GM12878 (cell line): ENCODE measurements around the gene NRIP3. TPM values are rescaled to one million over a fixed set of nuclear protein-coding genes. Genes with fewer than 3 reads are reported as not detected.

Source experiments
- ATAC-seq: fragments of 200-7000 bp; cut with Tn5 transposase; 3 replicates; pipeline ENCODE4 v1.9.1; 2020; ENCODE audit warnings: mild to moderate bottlenecking, moderate library complexity
- BruUV-seq: library from RNA; stranded (reverse); fragments of 400-500 nt; replicated peaks from 2 replicates; lab custom pipeline; 2021; lab: Mats Ljungman, UMichigan
- CTCF ChIA-PET: fragments of 300-600 bp; sonication (Branson Sonifier 250); formaldehyde crosslinking; extraction: SDS; loops from one replicate; lab custom pipeline; 2021; ENCODE audit warnings: inconsistent platforms; lab: Yijun Ruan, JAX
- POLR2A ChIA-PET: fragments of 350-600 bp; formaldehyde crosslinking; extraction: SDS; loops from one replicate; lab custom pipeline; 2021; ENCODE audit warnings: inconsistent platforms; lab: Charles Lee
- RAD21 ChIA-PET: fragments of 300-600 bp; sonication (Branson Sonifier 250); formaldehyde crosslinking; loops from one replicate; lab custom pipeline; 2023; ENCODE audit warnings: antibody characterized with exemption; ENCODE audit not compliant: unreplicated experiment; lab: Charles Lee
- SMC1A ChIA-PET: fragments of 300-600 bp; sonication (Branson Sonifier 250); formaldehyde crosslinking; loops from one replicate; lab custom pipeline; 2023; ENCODE audit not compliant: unreplicated experiment, uncharacterized antibody; lab: Charles Lee
- DNase-seq: peaks from one replicate; pipeline ENCODE4 v3.0.0-alpha.2; 2011; ENCODE audit warnings: low read depth, low spot score
- FAIRE-seq: peaks from 3 replicates; lab custom pipeline; 2011; peaks lifted over from hg19 to GRCh38; lab: Jason Lieb, UNC
- H2AFZ ChIP-seq: 2 replicates; pipeline ENCODE4 v1.6.0; 2011; ENCODE audit warnings: low read depth, low read length, control low read depth; ENCODE audit not compliant: control insufficient read depth
- H3K27ac ChIP-seq: 2 replicates; pipeline ENCODE4 v1.5.1; 2011; ENCODE audit warnings: control low read depth; ENCODE audit not compliant: control insufficient read depth, insufficient read depth
- H3K27me3 ChIP-seq, 2 experiments: replicated peaks in 1 of 2; 2 replicates each; pipeline versions ENCODE4 v1.6.0 to v1.6.1; 2011; ENCODE audit warnings: low read length in 1 of 2; ENCODE audit not compliant: control insufficient read depth in 2 of 2, insufficient read depth in 2 of 2
- H3K36me3 ChIP-seq, 2 experiments: 2 replicates each; pipeline ENCODE4 v1.5.1; 2011; ENCODE audit warnings: low read length in 1 of 2; ENCODE audit not compliant: control insufficient read depth in 2 of 2, insufficient read depth in 2 of 2
- H3K4me1 ChIP-seq: 2 replicates; pipeline ENCODE4 v1.6.1; 2011; ENCODE audit warnings: mild to moderate bottlenecking, low read length, moderate library complexity, mixed read lengths; ENCODE audit not compliant: control insufficient read depth, insufficient read depth
- H3K4me2 ChIP-seq: 2 replicates; pipeline ENCODE4 v1.6.0; 2011; ENCODE audit warnings: control low read depth; ENCODE audit not compliant: control insufficient read depth, insufficient read depth
- H3K4me3 ChIP-seq: fragments of 200-600 bp; sonication (generic); 2 replicates; pipeline ENCODE4 v1.5.1; 2016
- H3K79me2 ChIP-seq: 2 replicates; pipeline ENCODE4 v1.6.0; 2011; ENCODE audit warnings: low read length; ENCODE audit not compliant: control insufficient read depth, insufficient read depth
- H3K9ac ChIP-seq: 2 replicates; pipeline ENCODE4 v1.8.0; 2011; ENCODE audit warnings: low read length, control low read depth, mixed read lengths; ENCODE audit not compliant: control insufficient read depth, insufficient read depth
- H3K9me3 ChIP-seq: replicated peaks from 3 replicates; pipeline ENCODE4 v1.5.1; 2011; ENCODE audit warnings: mild to moderate bottlenecking, low read length; ENCODE audit not compliant: control insufficient read depth, insufficient read depth
- H4K20me1 ChIP-seq: 2 replicates; pipeline ENCODE4 v1.6.0; 2011; ENCODE audit not compliant: control insufficient read depth, insufficient read depth
- CREB1 ChIP-seq: IDR thresholded peaks from 2 replicates; pipeline ENCODE4 v1.6.1; 2012; ENCODE audit warnings: low read depth, mild to moderate bottlenecking, inconsistent platforms
- MLLT1 ChIP-seq: fragments of 450-650 bp; IDR thresholded peaks from 2 replicates; pipeline ENCODE4 v1.6.1; 2016; ENCODE audit warnings: mild to moderate bottlenecking
- TAF1 ChIP-seq: IDR thresholded peaks from 2 replicates; pipeline ENCODE4 v1.6.1; 2011; ENCODE audit warnings: mild to moderate bottlenecking, low read depth, low read length, borderline replicate concordance
- WGBS: methylation state at CpG from one replicate; pipeline ENCODE4 v1.1.6; 2016; ENCODE audit warnings: low lambda C conversion rate; ENCODE audit not compliant: insufficient replicate concordance, insufficient coverage; ENCODE audit errors: missing lambda C conversion rate; 5-methylcytosine and 5-hydroxymethylcytosine counted together
- in situ Hi-C: fragments of 300-500 bp; cut with MboI; formaldehyde crosslinking; loops from 9 replicates; pipeline ENCODE4 v1.14.3; 2018; ENCODE audit warnings: mixed read lengths
- intact Hi-C: fragments of 100-400 bp; cut with micrococcal nuclease; formaldehyde crosslinking; loops from one replicate; pipeline ENCODE4 v1.14.2; 2022; ENCODE audit not compliant: unreplicated experiment
- polyA plus RNA-seq, 11 experiments: library from polyadenylated mRNA; depleted of rRNA in 4 of 11; unstranded in 6 of 11; stranded (reverse) in 5 of 11; fragments of >200 nt; fragmentation: Nextera tagmentation in 4 of 11; fragmentation: Illumina TruSeq in 1 of 11; extraction: Ambion mirVana in 4 of 11; extraction: Trizol in 1 of 11; gene quantifications; 1 replicate in 1 of 11; 2 replicates in 10 of 11; pipeline versions ENCODE4 v1.2.1 to v1.2.3, GENCODE V29; 2011 to 2016; ENCODE audit warnings: inconsistent platforms in 2 of 11, missing spikeins in 2 of 11, low read depth in 1 of 11
- total RNA-seq, 4 experiments: library from RNA; depleted of rRNA in 3 of 4; stranded (reverse); fragments of >200 nt in 3 of 4; fragmentation: Illumina TruSeq in 1 of 4; extraction: Trizol in 1 of 4; gene quantifications; 2 replicates each; pipeline versions ENCODE4 v1.2.1 to v1.2.3, GENCODE V29; 2013 to 2021
- TF ChIP-seq, protein P1 (sequence below), 3 experiments: IDR thresholded peaks in 2 of 3; conservative IDR thresholded peaks in 1 of 3; 2 replicates each; pipeline ENCODE4 v1.5.1; 2011; ENCODE audit warnings: low read depth in 3 of 3, low read length in 3 of 3, mild to moderate bottlenecking in 3 of 3, control low read depth in 2 of 3, moderate library complexity in 2 of 3, inconsistent platforms in 1 of 3, mixed read lengths in 1 of 3; ENCODE audit not compliant: control insufficient read depth in 2 of 3, insufficient read depth in 1 of 3; ENCODE audit errors: extremely low read depth in 1 of 3

The NRIP3 gene
- total and polyA plus RNA-seq, 10 of the 15 experiments (the other 5 are each of a cell fraction or from before 2014, with no cell fraction given) = under 0.01 to 0.25 (median 0.09) TPM; not detected in 7

DNA sequence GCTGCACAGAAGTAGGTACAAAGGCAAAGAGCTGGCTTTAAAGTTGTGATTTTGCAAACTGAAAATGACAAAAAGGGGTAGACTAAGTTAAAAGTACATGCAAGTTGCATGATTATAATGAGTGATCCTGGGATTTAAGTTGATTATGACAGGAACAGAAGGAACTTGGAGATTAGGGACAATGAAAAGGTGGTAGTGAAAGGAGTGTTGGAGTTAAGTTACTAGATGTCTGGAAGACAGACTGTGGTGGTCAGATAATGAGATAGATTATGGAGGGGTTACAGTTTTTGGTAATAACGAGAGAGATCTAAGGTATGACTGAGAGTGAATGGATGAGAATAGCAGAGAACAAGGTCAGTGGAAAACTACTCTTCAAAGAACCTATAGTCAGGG lies 31.9 kb downstream of the NRIP3 start:
- Histone ChIP-seq H3K27me3 (no peaks in the 10 kb centered on the region), H4K20me1 (no peaks in the 10 kb centered on the region), H3K9ac (no peak overlapping the region), H3K9me3 (no peaks in the 10 kb centered on the region), H3K4me1 (no peaks in the 10 kb centered on the region), H3K36me3 (no peaks in the 10 kb centered on the region), H3K4me3 (no peak overlapping the region), H3K4me2 (no peak overlapping the region), H3K27ac (no peak overlapping the region), H3K79me2 (no peaks in the 10 kb centered on the region), H2AFZ (no peak overlapping the region)
- BruUV-seq = no TSS peak
- intact Hi-C loops = no loop called here
- DNase-seq (no peak), FAIRE-seq (no peak), ATAC-seq (no peak)
- RAD21 ChIA-PET = no interaction called here
- POLR2A ChIA-PET = no interaction called here
- TF ChIP-seq, protein P1, sequence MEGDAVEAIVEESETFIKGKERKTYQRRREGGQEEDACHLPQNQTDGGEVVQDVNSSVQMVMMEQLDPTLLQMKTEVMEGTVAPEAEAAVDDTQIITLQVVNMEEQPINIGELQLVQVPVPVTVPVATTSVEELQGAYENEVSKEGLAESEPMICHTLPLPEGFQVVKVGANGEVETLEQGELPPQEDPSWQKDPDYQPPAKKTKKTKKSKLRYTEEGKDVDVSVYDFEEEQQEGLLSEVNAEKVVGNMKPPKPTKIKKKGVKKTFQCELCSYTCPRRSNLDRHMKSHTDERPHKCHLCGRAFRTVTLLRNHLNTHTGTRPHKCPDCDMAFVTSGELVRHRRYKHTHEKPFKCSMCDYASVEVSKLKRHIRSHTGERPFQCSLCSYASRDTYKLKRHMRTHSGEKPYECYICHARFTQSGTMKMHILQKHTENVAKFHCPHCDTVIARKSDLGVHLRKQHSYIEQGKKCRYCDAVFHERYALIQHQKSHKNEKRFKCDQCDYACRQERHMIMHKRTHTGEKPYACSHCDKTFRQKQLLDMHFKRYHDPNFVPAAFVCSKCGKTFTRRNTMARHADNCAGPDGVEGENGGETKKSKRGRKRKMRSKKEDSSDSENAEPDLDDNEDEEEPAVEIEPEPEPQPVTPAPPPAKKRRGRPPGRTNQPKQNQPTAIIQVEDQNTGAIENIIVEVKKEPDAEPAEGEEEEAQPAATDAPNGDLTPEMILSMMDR (IDR thresholded peaks at IDR 0.05 in 2 of 3, conservative IDR thresholded peaks at IDR 0.05 in 1 of 3; ENCODE audit: control insufficient read depth in 2 of 3, extremely low read depth in 1 of 3, insufficient read depth in 1 of 3, low read depth in 3 of 3, low read length in 3 of 3) = no peak
- no peak for TF ChIP-seq TAF1
- no peak for TF ChIP-seq MLLT1
- no peak for TF ChIP-seq CREB1
- SMC1A ChIA-PET = interaction anchor here (2.1 kb wide), 1 partner anchor 11 kb away, joined by 7 read pairs; no protein-coding TSS in a partner anchor
- in situ Hi-C loops = no loop called here
- CTCF ChIA-PET = interaction anchor here (1.2 to 1.3 kb wide), 2 partner anchors 12 to 59 kb away, joined by 3 to 4 read pairs; no protein-coding TSS in a partner anchor
- WGBS = 100% methylated on average over 1 of the region's 1 CpG
